Upper lobe of left lung (tissue), 6 donors: ENCODE results near the gene ITLN1. TPM values are rescaled to one million over a fixed set of nuclear protein-coding genes. Genes with fewer than 3 reads are reported as not detected.
"Not testable (repeated sequence)": the region's sequence is repeated elsewhere in the genome, so short reads cannot be mapped to it uniquely, and the experiment has no call there.

Source experiments
- ATAC-seq, 2 donors: fragments of 200-7000 bp; cut with Tn5 transposase; one replicate each; pipeline ENCODE4 v1.9.1; 2022; ENCODE audit warnings: mild to moderate bottlenecking in 2 of 2, moderate library complexity in 2 of 2; ENCODE audit not compliant: low FRiP score in 2 of 2
- DNase-seq, 2 donors: peaks; one replicate each; pipeline ENCODE4 v3.0.0-alpha.2; 2019 to 2020
- H3K27ac ChIP-seq, 4 donors: fragments of 200-600 bp; sonication (generic); one replicate each; pipeline ENCODE4 v1.5.1; 2016 to 2019
- H3K27me3 ChIP-seq, 4 donors: fragments of 200-600 bp; sonication (generic); one replicate each; pipeline ENCODE4 v1.5.1; 2017 to 2019
- H3K36me3 ChIP-seq, 4 donors: fragments of 200-600 bp; sonication (generic); one replicate each; pipeline ENCODE4 v1.5.1; 2016 to 2019
- H3K4me1 ChIP-seq, 4 donors: fragments of 200-600 bp; sonication (generic); one replicate each; pipeline ENCODE4 v1.5.1; 2018 to 2019
- H3K4me3 ChIP-seq, 4 donors: fragments of 200-600 bp; sonication (generic); one replicate each; pipeline ENCODE4 v1.5.1; 2017 to 2019; ENCODE audit warnings: mild to moderate bottlenecking in 2 of 4, moderate library complexity in 1 of 4
- H3K9me3 ChIP-seq, 4 donors: fragments of 200-600 bp; sonication (generic); one replicate each; pipeline ENCODE4 v1.5.1; 2018 to 2019
- EP300 ChIP-seq, 4 donors: sonication (generic); formaldehyde crosslinking; IDR thresholded peaks; one replicate each; pipeline ENCODE4 v1.5.1; 2017; ENCODE audit warnings: antibody characterized with exemption in 4 of 4, control low read depth in 2 of 4
- POLR2A ChIP-seq, 4 donors: fragments of 450-650 bp; IDR thresholded peaks; one replicate each; pipeline ENCODE4 v1.5.1; 2016 to 2017; ENCODE audit warnings: antibody characterized with exemption in 4 of 4, mild to moderate bottlenecking in 2 of 4
- POLR2AphosphoS5 ChIP-seq, 2 donors: sonication (generic); formaldehyde crosslinking; IDR thresholded peaks; one replicate each; pipeline ENCODE4 v1.5.1; 2017; ENCODE audit warnings: antibody characterized with exemption in 2 of 2
- WGBS, 2 donors: methylation state at CpG; one replicate each; pipeline ENCODE4 v1.1.5; 2017 to 2018; 5-methylcytosine and 5-hydroxymethylcytosine counted together
- total RNA-seq, 6 donors: library from RNA; depleted of rRNA in 4 of 6; stranded (reverse); fragments of >200 nt in 4 of 6; gene quantifications; one replicate each; pipeline versions ENCODE4 v1.1.0 to v1.2.1, GENCODE V29; 2016 to 2021
- TF ChIP-seq, protein P1 (sequence below), 6 experiments: fragments of 450-650 bp in 4 of 6; fragments of 200-600 bp in 2 of 6; sonication (generic) in 2 of 6; IDR thresholded peaks; one replicate each; pipeline ENCODE4 v1.5.1; 2016 to 2019; ENCODE audit warnings: antibody characterized with exemption in 6 of 6
- donor health status: DM: no; HTN: no; CAD: no; lungs with moderate emphysema.
- donor health status: DM: no; HTN: yes; CAD: no; lungs with severe emphysema.

ITLN1 gene
- total RNA-seq, 6 donors from 2014 or later = 1.2 to 28.8 (median 2.2) TPM; not detected in 1

DNA sequence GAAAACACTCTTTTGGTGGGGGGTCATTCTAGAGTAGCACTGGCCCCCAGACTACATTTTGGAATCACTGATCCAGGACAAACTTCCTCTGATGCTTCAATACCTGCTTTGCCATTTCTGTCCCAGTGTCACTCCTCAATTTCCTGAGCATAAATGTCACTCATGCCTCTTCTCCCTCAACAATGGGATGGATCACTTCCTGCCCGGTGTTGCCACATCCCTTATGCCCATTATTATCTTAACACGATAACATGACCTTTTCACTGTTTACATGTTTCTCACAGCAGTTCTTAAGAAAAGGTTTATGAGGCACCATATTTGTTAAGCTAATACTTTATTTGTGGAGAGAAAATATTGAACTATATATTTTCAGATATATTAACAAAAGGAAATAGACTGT lies 3.9 kb upstream of the ITLN1 start:
- H3K4me3 ChIP-seq = no peak overlapping the region
- H3K36me3 ChIP-seq = no peaks in the 10 kb centered on the region
- H3K27ac ChIP-seq = no peak overlapping the region
- TF ChIP-seq POLR2AphosphoS5 (IDR thresholded peaks at IDR 0.05) = no peak
- no peak for TF ChIP-seq EP300 (IDR thresholded peaks at IDR 0.05)
- TF ChIP-seq, protein P1, sequence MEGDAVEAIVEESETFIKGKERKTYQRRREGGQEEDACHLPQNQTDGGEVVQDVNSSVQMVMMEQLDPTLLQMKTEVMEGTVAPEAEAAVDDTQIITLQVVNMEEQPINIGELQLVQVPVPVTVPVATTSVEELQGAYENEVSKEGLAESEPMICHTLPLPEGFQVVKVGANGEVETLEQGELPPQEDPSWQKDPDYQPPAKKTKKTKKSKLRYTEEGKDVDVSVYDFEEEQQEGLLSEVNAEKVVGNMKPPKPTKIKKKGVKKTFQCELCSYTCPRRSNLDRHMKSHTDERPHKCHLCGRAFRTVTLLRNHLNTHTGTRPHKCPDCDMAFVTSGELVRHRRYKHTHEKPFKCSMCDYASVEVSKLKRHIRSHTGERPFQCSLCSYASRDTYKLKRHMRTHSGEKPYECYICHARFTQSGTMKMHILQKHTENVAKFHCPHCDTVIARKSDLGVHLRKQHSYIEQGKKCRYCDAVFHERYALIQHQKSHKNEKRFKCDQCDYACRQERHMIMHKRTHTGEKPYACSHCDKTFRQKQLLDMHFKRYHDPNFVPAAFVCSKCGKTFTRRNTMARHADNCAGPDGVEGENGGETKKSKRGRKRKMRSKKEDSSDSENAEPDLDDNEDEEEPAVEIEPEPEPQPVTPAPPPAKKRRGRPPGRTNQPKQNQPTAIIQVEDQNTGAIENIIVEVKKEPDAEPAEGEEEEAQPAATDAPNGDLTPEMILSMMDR (IDR thresholded peaks at IDR 0.05) = no peak
- TF ChIP-seq POLR2A (IDR thresholded peaks at IDR 0.05) = no peak
- H3K9me3 ChIP-seq = no peaks in the 10 kb centered on the region
- no peaks in the 10 kb centered on the region for H3K4me1 ChIP-seq
- no peaks in the 10 kb centered on the region for H3K27me3 ChIP-seq
- WGBS, 2 donors = 33 to 38% methylated on average over 2 of the region's 2 CpGs
- no peak for ATAC-seq
- no peak for DNase-seq

DNA sequence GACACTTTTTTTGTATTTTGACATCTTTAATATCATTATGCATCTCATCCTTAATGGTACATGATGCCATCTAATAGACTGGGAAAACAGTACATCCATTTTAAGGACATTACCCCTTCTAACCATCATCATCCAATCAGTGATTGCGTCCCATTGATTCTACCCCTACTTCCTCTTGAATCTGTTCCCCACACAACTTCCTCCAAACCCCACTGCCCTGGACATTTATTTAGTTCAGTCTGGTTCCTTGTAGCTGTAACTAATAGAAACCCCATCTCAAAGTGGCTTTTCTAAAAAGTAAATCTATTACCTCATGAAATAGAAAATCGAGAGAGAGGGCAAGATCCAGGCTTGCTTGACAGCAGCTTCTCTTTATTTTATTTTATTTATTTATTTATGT lies 2.1 kb upstream of the ITLN1 start:
- Histone ChIP-seq H3K27ac (no peak overlapping the region), H3K36me3 (no peaks in the 10 kb centered on the region), H3K27me3 (no peaks in the 10 kb centered on the region), H3K4me3 (no peak overlapping the region), H3K4me1 (no peaks in the 10 kb centered on the region), H3K9me3 (no peaks in the 10 kb centered on the region)
- ATAC-seq (no peak), DNase-seq (no peak)
- 67 to 79% methylated on average over 2 of the region's 2 CpGs for WGBS, 2 donors
- no peak for TF ChIP-seq POLR2AphosphoS5 (IDR thresholded peaks at IDR 0.05)
- TF ChIP-seq POLR2A (IDR thresholded peaks at IDR 0.05) = no peak
- TF ChIP-seq, protein P1 (IDR thresholded peaks at IDR 0.05) = no peak
- no peak for TF ChIP-seq EP300 (IDR thresholded peaks at IDR 0.05)

DNA sequence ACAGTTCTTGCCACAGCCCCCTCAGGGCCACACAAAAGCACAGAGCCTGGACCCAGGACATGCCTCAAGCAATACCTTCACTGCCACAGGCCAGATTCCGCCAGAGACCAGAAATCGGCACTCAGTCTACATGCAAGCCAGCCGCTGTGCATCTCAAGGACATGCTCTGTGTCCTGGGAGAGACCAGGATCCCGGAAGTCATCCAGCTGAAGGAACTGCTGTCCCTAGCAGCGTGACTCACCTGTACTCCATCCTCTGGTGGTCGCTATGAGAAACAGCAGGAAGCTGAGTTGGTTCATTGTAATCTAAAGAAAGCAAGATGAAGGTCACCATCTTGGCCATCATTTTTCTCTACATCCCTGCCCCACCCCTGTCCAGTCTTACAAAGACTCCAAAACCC lies 401 bp downstream of the ITLN1 start:
- no peak overlapping the region for H3K4me3 ChIP-seq
- no peaks in the 10 kb centered on the region for H3K9me3 ChIP-seq
- no peaks in the 10 kb centered on the region for H3K4me1 ChIP-seq
- 60% methylated on average over 6 of the region's 6 CpGs for WGBS, 2 donors
- TF ChIP-seq POLR2A (IDR thresholded peaks at IDR 0.05) = no peak
- TF ChIP-seq, protein P1 (IDR thresholded peaks at IDR 0.05) = peak in 3 of 6 experiments; percentile 22 to 59 (median 47)
- no peak overlapping the region for H3K27ac ChIP-seq
- no peaks in the 10 kb centered on the region for H3K27me3 ChIP-seq
- no peaks in the 10 kb centered on the region for H3K36me3 ChIP-seq
- peak in 1 of 2 donors; percentile 47 for DNase-seq
- ATAC-seq = no peak

DNA sequence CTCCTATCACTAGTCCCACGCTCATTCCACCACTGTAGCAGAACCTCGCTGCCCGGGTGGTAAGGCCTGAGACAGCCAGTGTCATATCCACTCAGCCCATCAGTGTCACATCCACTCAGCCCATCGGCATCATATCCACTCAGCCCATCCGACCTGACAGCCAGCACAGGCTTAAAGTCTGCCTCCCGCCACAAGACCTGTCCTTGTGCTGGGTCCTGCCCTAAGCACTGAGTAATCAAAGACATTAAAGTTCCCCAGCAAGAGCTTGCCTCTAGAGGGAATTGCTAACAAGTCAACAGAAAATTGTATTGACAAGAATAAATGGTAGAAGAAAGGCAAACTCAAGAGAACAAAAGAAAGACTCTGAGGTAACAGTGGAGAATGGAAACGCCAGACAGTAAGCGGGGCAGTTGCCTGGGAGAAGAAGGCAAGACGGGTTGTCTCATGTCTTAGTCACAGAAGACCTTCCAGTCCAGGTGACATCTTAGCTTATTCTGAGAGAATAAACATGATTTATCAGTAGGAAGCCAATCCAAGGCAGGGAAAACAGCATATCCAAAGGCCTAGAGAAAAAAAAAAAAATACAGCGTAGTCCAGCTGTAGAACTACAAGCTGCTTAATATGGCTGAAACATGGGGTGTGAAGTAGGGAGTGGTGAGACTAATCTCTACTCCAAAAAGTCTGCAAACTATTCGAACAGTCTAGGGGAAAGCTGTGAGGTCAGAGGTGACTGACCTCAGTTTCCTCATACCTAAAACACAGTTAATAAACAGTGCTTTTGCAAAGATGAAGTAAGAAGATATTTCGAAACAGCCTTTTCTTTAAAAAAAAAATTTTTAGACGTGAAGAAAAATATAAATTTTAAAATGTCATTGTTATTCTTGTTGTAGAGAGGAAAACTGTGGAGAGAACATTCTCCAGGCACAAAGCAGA lies 1.1 kb downstream of the ITLN1 start:
- Histone ChIP-seq H3K27me3 (no peaks in the 10 kb centered on the region), H3K36me3 (no peaks in the 10 kb centered on the region), H3K4me1 (no peaks in the 10 kb centered on the region), H3K27ac (no peak overlapping the region), H3K9me3 (no peaks in the 10 kb centered on the region), H3K4me3 (no peak overlapping the region)
- no peak for TF ChIP-seq EP300 (IDR thresholded peaks at IDR 0.05)
- no peak for TF ChIP-seq POLR2AphosphoS5 (IDR thresholded peaks at IDR 0.05)
- no peak for DNase-seq
- ATAC-seq = no peak
- 82 to 83% methylated on average over 13 of the region's 13 CpGs for WGBS, 2 donors

DNA sequence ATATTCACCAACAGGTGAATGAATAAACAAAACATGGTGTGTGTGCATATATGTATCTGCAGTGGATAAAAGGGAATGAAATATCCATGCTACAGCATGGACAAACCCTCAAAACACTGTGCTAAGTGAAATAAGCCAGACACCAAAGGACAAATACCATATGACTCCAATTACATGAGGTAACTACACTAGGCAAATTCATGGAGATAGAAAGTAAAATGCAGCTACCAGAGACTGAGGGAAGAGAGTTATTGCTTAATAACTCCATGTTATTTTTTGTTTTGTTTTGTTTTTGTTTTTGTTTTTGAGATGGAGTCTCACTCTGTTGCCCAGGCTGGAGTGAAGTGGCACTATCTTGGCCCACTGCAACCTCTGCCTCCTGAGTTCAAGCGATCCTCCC lies 2.4 kb downstream of the ITLN1 start:
- no peaks in the 10 kb centered on the region for H3K4me1 ChIP-seq
- 96% methylated on average over 1 of the region's 1 CpG for WGBS, 2 donors
- H3K4me3 ChIP-seq = no peak overlapping the region
- no peak for DNase-seq
- no peak for ATAC-seq
- H3K36me3 ChIP-seq = no peaks in the 10 kb centered on the region
- H3K27me3 ChIP-seq = no peaks in the 10 kb centered on the region
- H3K27ac ChIP-seq = no peak overlapping the region
- TF ChIP-seq POLR2AphosphoS5 (IDR thresholded peaks at IDR 0.05) (no peak), POLR2A (IDR thresholded peaks at IDR 0.05) (no peak), EP300 (IDR thresholded peaks at IDR 0.05) (no peak)
- TF ChIP-seq, protein P1 (IDR thresholded peaks at IDR 0.05) = no peak
- no peaks in the 10 kb centered on the region for H3K9me3 ChIP-seq

DNA sequence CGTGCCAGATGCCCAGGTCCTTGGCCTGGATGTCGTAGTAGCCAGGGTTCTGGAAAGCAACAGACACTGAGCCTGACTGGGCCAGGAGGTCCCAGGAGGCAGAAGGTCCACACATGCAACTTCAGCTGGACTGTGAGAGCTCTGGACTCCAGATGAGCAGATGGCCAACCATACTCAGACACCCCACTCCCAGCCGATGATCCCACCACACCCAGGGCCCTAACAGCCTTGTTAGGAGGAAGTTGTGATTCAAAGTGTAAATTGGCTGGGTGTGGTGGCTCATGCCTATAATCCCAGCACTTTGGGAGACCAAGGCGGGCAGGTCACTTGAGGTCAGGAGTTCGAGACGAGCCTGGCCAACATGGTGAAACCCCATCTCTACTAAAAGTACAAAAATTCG lies 3.7 kb downstream of the ITLN1 start:
- WGBS, 2 donors = 87 to 89% methylated on average over 7 of the region's 7 CpGs
- H3K4me3 ChIP-seq, H3K9me3 ChIP-seq, H3K36me3 ChIP-seq, DNase-seq, H3K4me1 ChIP-seq, ATAC-seq, H3K27me3 ChIP-seq: not testable (repeated sequence)
- H3K27ac ChIP-seq = peak overlapping the region in 1 of 4 donors; percentile 32
